Measurements from ENCODE around the gene MARS1.
A peak's percentile ranks its signal among the peaks of the same experiment; 100 is the strongest.

MARS1 gene

DNA sequence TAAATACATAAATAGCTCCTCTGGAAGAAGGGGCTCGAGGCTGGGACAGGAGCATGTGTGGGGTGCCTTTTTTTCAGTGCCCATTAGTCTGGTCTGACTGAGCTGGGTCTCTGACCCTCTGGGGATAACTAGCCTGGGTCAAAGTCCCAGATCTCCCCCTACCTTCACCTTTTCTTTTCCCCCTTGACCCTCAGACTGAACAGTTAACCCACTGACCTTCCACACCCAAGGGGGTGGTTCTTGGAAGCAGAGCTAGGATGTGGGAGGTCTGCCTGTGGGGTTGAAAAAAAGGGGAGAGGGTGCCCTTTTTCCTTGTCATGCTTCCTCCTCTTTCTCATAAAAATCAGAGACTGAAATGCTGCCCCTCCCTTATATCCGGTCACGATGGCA is 29.2 kb upstream of the MARS1 start:
- peak overlapping the region; percentile 79 for H3K4me3 ChIP-seq (ENCODE audit: control insufficient read depth, low read depth, low read length)
- no peak for DNase-seq (ENCODE audit: low read depth)
- TF ChIP-seq, protein P1, sequence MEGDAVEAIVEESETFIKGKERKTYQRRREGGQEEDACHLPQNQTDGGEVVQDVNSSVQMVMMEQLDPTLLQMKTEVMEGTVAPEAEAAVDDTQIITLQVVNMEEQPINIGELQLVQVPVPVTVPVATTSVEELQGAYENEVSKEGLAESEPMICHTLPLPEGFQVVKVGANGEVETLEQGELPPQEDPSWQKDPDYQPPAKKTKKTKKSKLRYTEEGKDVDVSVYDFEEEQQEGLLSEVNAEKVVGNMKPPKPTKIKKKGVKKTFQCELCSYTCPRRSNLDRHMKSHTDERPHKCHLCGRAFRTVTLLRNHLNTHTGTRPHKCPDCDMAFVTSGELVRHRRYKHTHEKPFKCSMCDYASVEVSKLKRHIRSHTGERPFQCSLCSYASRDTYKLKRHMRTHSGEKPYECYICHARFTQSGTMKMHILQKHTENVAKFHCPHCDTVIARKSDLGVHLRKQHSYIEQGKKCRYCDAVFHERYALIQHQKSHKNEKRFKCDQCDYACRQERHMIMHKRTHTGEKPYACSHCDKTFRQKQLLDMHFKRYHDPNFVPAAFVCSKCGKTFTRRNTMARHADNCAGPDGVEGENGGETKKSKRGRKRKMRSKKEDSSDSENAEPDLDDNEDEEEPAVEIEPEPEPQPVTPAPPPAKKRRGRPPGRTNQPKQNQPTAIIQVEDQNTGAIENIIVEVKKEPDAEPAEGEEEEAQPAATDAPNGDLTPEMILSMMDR (conservative IDR thresholded peaks at IDR 0.05; ENCODE audit: control insufficient read depth, insufficient read depth, low read depth, low read length): no peak

DNA sequence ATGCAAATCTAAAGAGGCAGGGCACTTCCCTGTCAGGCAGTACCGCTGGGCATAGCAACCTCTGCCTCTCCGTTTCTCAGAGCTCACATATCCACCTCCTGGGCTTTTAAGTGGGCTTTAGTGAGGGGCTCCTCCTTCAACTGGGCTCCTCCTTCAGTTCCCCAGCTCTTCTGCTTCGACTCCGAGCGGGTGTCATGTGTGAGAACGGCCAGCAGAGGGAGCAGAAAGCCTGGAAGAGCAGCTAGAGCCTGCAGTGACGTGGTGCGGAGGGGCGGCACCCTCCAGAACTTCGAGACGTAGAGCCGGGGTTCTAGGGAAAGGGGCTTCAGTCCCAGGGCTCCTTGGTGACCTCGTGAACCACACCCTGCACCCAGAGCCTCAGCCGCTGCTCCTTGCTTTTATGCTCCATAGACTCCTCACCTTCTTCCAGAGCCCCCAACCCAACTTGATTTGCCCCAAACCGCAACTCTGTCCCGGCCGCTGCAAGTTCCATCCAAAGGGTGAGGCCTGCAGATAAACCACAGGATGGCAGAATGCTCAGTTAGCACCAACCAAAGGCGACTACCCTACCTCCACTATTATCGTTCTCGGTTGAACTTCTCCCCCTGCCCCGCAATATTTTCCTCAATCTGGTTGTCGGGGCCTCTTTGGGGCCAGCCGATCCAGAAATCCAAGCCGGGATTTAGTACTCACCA is 28.7 kb upstream of the MARS1 start:
- peak overlapping the region; percentile 79 for H3K4me3 ChIP-seq (ENCODE audit: control insufficient read depth, low read depth, low read length)
- TF ChIP-seq, protein P1 (conservative IDR thresholded peaks at IDR 0.05; ENCODE audit: control insufficient read depth, insufficient read depth, low read depth, low read length): peak; percentile 87
- DNase-seq (ENCODE audit: low read depth): peak; percentile 94

DNA sequence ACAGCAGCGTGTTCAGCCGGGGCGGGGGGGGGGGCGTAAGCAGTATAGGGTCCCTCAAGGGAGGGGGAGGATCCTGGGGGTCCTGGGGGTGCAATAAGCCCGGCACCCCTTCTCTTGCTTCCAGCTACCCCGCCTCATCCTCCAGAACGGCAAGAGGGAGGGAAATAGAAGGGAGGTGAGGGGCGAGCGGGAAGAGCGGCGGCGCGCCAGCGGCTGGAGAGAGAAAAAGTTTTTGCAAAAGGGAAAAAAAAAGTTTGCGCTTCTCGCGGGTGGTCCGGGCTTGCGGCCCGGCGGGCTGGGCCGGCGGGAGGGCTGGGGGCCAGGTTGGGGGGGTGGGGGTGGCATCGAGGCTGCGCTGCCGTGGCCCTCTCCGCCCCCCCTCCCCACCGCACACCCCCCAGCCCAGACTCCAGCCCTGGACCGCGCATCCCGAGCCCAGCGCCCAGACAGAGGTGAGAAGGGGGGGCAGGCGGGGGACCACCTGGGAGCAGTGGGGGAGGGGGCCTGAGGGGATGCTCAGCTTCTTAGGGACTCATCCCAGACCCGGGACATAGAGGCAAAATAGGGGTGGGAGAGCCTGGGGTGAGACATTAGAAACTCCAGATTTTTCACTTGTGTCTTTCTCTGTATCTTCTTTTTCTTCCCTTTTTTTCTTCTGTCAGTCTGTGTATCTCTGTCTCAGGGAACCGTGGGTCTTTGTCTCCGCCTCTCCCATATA is 28.0 kb upstream of the MARS1 start, which contains the start of gene GLI1:
TSS of gene GLI1 (plus strand) at position 36 of the 718 bp plus-strand sequence. CDS start 3,907 bp downstream, outside the sequence.
- DNase-seq (ENCODE audit: low read depth): no peak
- H3K4me3 ChIP-seq (ENCODE audit: control insufficient read depth, low read depth, low read length): peak within 1 kb of the TSS; percentile 79
- TF ChIP-seq, protein P1 (conservative IDR thresholded peaks at IDR 0.05; ENCODE audit: control insufficient read depth, insufficient read depth, low read depth, low read length): no peak

DNA sequence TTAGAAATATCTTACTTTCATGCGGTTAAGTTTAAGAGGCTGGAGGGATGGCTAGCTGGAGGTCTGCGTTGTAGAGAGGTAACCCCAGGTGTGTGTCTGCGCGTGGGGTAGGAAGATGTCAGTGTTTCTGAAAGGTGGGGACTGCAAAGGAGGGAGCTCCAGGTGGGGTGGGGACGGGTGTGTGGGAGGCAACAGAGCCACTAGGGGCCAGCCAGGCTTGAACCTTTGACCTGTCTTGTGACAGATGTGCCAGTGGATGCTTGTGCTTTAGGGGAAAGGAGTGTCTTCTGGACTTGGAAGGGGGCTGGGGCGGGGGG is 27.4 kb upstream of the MARS1 start:
- TF ChIP-seq, protein P1 (conservative IDR thresholded peaks at IDR 0.05; ENCODE audit: control insufficient read depth, insufficient read depth, low read depth, low read length): no peak
- no peak for DNase-seq (ENCODE audit: low read depth)
- H3K4me3 ChIP-seq (ENCODE audit: control insufficient read depth, low read depth, low read length): peak overlapping the region; percentile 79

DNA sequence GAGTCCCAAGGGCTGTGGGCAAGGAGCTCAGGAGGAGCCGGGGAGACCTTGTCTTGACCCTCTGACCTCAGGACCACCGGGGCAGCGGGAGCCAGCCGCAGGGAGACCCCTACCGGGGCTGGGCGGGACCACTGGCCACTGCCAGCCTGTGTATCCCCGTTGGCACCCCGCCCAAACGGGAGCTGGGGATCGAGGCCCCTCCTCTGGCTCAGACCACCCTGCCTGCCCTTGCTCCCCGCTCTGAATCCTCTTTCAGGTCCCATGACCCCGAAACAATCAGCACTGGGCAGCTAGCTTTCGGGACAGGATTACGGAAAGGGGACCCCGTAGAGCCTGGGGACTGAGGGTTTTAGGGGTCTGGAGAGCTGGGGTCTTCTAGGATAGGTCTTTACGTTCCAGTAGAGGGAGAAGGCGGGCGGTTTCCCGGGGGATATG is 27.0 kb upstream of the MARS1 start:
- TF ChIP-seq, protein P1 (conservative IDR thresholded peaks at IDR 0.05; ENCODE audit: control insufficient read depth, insufficient read depth, low read depth, low read length): no peak
- peak overlapping the region; percentile 71 for H3K4me3 ChIP-seq (ENCODE audit: control insufficient read depth, low read depth, low read length)
- DNase-seq (ENCODE audit: low read depth): no peak

DNA sequence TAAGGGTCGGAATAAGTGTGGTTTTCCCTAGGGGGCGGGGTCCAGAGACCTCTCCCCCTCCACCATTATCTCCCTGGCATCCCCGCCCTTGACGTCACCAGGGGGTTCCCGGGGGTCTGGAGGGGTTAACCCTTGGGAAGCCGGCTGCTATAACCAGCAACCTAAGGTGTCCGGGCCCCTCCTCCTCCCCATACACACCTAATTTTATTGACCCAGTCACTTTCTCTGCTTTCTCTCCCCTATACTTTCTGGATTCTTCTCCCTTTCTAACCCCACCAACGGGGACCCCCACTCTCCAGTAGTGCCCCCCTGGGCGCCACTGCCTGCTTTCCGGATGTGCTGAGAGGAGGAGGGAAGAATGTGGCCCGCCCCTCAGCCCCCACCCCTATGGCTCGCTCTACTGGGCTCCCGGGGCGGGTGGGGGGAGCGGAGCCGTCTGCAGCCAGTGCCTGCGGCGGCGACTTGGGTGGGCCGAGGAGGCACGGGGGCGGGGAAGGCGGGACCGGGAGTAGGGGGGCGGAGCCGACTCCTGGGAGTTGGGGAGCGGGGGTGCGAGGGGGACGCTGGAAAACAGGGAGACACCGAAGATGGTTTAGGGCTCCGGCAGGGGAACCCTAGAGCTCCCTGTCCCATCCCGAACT is 26.5 kb upstream of the MARS1 start:
- peak; percentile 37 for DNase-seq (ENCODE audit: low read depth)
- peak overlapping the region; percentile 71 for H3K4me3 ChIP-seq (ENCODE audit: control insufficient read depth, low read depth, low read length)
- TF ChIP-seq, protein P1 (conservative IDR thresholded peaks at IDR 0.05; ENCODE audit: control insufficient read depth, insufficient read depth, low read depth, low read length): no peak
